Measurements from ENCODE around the gene PKP4.

PKP4 gene

DNA sequence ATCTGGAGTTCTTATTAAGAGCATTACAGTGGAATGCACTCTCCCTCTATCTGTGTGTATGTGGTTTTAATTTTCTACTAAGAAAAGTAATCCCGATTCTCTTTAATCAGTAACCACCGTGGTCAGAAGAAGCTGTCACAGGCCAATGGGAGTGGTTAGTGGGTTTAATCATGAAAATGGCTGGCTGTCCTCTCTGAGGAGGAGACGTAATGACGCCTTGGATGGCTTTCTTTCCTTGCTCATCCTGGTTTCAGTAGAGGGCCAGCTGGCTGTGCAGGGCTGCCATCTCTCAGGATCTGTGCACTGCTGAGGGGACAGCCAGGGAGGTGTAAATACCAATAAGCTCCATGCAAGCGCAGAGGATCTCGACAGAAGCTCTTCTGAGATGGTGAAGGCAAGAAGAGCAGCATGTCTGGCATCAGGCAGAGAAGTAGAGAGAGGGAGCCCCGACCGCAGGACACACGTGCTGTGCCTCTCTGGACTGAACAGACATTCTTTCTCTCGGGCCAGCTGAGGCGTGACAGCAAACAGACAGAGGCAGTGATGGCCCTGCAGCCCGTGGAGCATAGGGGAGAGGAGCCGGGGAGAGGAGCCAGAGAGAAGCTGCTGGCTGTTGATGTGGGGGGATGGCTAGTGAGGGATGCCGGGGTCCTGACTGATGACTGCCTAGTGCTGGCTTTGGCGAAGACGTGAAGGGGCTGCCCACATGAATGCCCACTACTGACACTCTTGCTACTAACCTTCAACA is 273.3 kb downstream of the PKP4 start:
- DNase-seq (ENCODE audit: insufficient read length, low spot score) (no peak), FAIRE-seq (no peak)
- TF ChIP-seq POLR2AphosphoS5 (IDR thresholded peaks at IDR 0.05; ENCODE audit: low read depth, low read length) (no peak), SPI1 (IDR thresholded peaks at IDR 0.05; ENCODE audit: low read depth, low read length) (no peak), TAF1 (IDR thresholded peaks at IDR 0.05; ENCODE audit: low read depth, low read length) (no peak), PAX5 (IDR thresholded peaks at IDR 0.05; ENCODE audit: insufficient read depth, low read length, severe bottlenecking) (no peak), POU2F2 (IDR thresholded peaks at IDR 0.05; ENCODE audit: low read depth, low read length) (no peak), POLR2A (IDR thresholded peaks at IDR 0.05; ENCODE audit: low read depth, low read length) (no peak)

DNA sequence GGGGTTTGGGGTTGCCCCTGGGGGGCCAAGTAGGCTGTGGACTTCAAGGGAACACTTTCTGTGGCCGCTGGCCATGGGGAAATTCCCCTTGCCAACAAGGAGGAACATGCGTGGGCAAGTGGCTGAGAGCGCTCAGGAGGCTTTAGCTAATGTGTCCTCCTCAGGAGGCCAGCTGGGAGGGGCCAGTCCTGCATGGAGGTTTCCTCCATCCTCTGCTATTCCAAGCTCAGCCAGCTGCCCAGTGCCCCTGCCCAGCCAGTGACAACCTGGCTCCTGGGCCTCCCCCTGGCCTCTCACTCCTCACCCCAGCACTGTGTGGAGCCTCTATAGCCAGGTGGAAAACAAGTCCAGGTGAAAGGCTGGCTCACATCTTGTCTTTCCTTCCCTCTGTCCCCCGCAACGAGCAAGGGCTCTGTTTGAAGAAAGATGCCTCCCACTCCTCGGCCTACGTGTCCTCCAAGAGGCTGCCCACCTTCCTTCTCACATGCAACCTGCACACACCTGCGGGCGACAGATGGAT is 273.9 kb downstream of the PKP4 start:
- FAIRE-seq (no peak), DNase-seq (ENCODE audit: insufficient read length, low spot score) (no peak)
- TF ChIP-seq POLR2A (IDR thresholded peaks at IDR 0.05; ENCODE audit: low read depth, low read length) (no peak), POLR2AphosphoS5 (IDR thresholded peaks at IDR 0.05; ENCODE audit: low read depth, low read length) (no peak), POU2F2 (IDR thresholded peaks at IDR 0.05; ENCODE audit: low read depth, low read length) (no peak), TAF1 (IDR thresholded peaks at IDR 0.05; ENCODE audit: low read depth, low read length) (no peak), SPI1 (IDR thresholded peaks at IDR 0.05; ENCODE audit: low read depth, low read length) (no peak), PAX5 (IDR thresholded peaks at IDR 0.05; ENCODE audit: insufficient read depth, low read length, severe bottlenecking) (no peak)

DNA sequence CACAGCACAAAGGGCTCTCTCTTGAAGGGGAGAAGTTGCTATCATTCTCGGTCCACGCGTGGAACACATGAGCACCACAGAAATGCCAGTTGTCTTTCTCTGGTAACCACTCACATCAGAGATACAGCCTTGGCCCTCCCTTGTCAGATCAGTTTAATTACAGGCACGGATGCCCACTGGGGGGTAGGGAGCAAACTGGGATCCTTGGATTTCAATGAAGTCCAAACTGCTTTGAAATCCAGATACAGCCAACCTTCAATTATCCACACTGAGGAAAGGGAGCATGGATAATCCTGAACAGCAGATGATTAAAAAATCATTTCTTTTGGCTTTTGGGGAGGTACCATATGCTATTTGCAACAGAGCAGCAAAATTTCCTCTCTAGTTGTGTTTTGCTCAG is 274.6 kb downstream of the PKP4 start:
- TF ChIP-seq SPI1 (IDR thresholded peaks at IDR 0.05; ENCODE audit: low read depth, low read length) (no peak), POLR2A (IDR thresholded peaks at IDR 0.05; ENCODE audit: low read depth, low read length) (no peak), POLR2AphosphoS5 (IDR thresholded peaks at IDR 0.05; ENCODE audit: low read depth, low read length) (no peak), PAX5 (IDR thresholded peaks at IDR 0.05; ENCODE audit: insufficient read depth, low read length, severe bottlenecking) (no peak), TAF1 (IDR thresholded peaks at IDR 0.05; ENCODE audit: low read depth, low read length) (no peak), POU2F2 (IDR thresholded peaks at IDR 0.05; ENCODE audit: low read depth, low read length) (no peak)
- DNase-seq (ENCODE audit: insufficient read length, low spot score) (no peak), FAIRE-seq (no peak)

Measured in GM12891 (cell line).